Keratinocyte (primary cell): Measurements from ENCODE around the gene CERT1. TPM values are rescaled to one million over a fixed set of nuclear protein-coding genes. Genes with fewer than 3 reads are reported as not detected.
"Not testable (repeated sequence)": the region's sequence is repeated elsewhere in the genome, so short reads cannot be mapped to it uniquely, and the experiment has no call there.

Source experiments
- DNase-seq: peaks from one replicate; pipeline ENCODE4 v3.0.0-alpha.2; 2011; ENCODE audit warnings: low read depth, missing footprints, low spot score
- FAIRE-seq: peaks from 2 replicates; lab custom pipeline; 2011; peaks lifted over from hg19 to GRCh38; lab: Jason Lieb, UNC
- H2AFZ ChIP-seq: 2 replicates; pipeline ENCODE4 v1.6.0; 2012; ENCODE audit warnings: low read length, control low read depth, inconsistent platforms; ENCODE audit not compliant: control insufficient read depth
- H3K27ac ChIP-seq: 2 replicates; pipeline ENCODE4 v1.5.1; 2011; ENCODE audit warnings: low read length; ENCODE audit not compliant: control insufficient read depth, insufficient read depth
- H3K27me3 ChIP-seq: 3 replicates; pipeline ENCODE4 v1.6.0; 2011; ENCODE audit warnings: low read length; ENCODE audit not compliant: control insufficient read depth, insufficient read depth; ENCODE audit errors: extremely low read depth
- H3K36me3 ChIP-seq, 2 experiments: 2 replicates in 1 of 2; 3 replicates in 1 of 2; pipeline ENCODE4 v1.5.1; 2011; ENCODE audit warnings: low read length in 2 of 2, mild to moderate bottlenecking in 1 of 2; ENCODE audit not compliant: control insufficient read depth in 2 of 2, insufficient read depth in 2 of 2; ENCODE audit errors: extremely low read depth in 1 of 2
- H3K4me1 ChIP-seq: 3 replicates; pipeline ENCODE4 v1.5.1; 2011; ENCODE audit warnings: low read length; ENCODE audit not compliant: control insufficient read depth, insufficient read depth; ENCODE audit errors: extremely low read depth
- H3K4me2 ChIP-seq: 3 replicates; pipeline ENCODE4 v1.6.0; 2011; ENCODE audit warnings: low read depth, low read length; ENCODE audit not compliant: control insufficient read depth, insufficient read depth; ENCODE audit errors: extremely low read depth
- H3K4me3 ChIP-seq, 3 experiments: fragments of 200-600 bp in 1 of 3; sonication (generic) in 1 of 3; 2 replicates in 2 of 3; 3 replicates in 1 of 3; pipeline ENCODE4 v1.5.1; 2011 to 2016; ENCODE audit warnings: low read length in 3 of 3, mild to moderate bottlenecking in 3 of 3, control low read depth in 2 of 3, inconsistent platforms in 1 of 3, low read depth in 1 of 3, mixed read lengths in 1 of 3, mixed run types in 1 of 3, moderate library complexity in 1 of 3; ENCODE audit not compliant: control insufficient read depth in 2 of 3, insufficient read depth in 2 of 3; ENCODE audit errors: extremely low read depth in 1 of 3
- H3K79me2 ChIP-seq: 2 replicates; pipeline ENCODE4 v1.6.0; 2012; ENCODE audit warnings: low read length; ENCODE audit not compliant: control insufficient read depth, insufficient read depth
- H3K9ac ChIP-seq: 3 replicates; pipeline ENCODE4 v1.6.0; 2011; ENCODE audit warnings: low read length; ENCODE audit not compliant: control insufficient read depth, insufficient read depth; ENCODE audit errors: extremely low read depth
- H3K9me1 ChIP-seq: 3 replicates; pipeline ENCODE4 v1.6.0; 2011; ENCODE audit warnings: low read length; ENCODE audit not compliant: control insufficient read depth, insufficient read depth; ENCODE audit errors: extremely low read depth
- H3K9me3 ChIP-seq: 2 replicates; pipeline ENCODE4 v1.5.1; 2012; ENCODE audit warnings: low read depth, low read length; ENCODE audit not compliant: control insufficient read depth
- H4K20me1 ChIP-seq: 3 replicates; pipeline ENCODE4 v1.6.0; 2011; ENCODE audit warnings: low read length; ENCODE audit not compliant: control insufficient read depth, insufficient read depth; ENCODE audit errors: extremely low read depth
- EZH2 ChIP-seq: IDR thresholded peaks from one replicate; pipeline ENCODE4 v1.6.1; 2012; ENCODE audit warnings: inconsistent platforms, mild to moderate bottlenecking, low read length, moderate library complexity
- dilution Hi-C: fragments of 300-500 bp; cut with MboI; formaldehyde crosslinking; loops from one replicate; pipeline ENCODE4 v1.7.0; 2020; ENCODE audit warnings: low sequenced_read_pairs; ENCODE audit not compliant: extremely low pct_ligation_motif_present
- polyA plus RNA-seq, 5 experiments: library from polyadenylated mRNA; depleted of rRNA in 3 of 5; stranded (reverse) in 3 of 5; stranded (forward) in 1 of 5; unstranded in 1 of 5; fragments of >200 nt; gene quantifications; 1 replicate in 1 of 5; 2 replicates in 3 of 5; 3 replicates in 1 of 5; pipeline versions ENCODE4 v1.2.1 to v1.2.3, GENCODE V29; 2011 to 2012; ENCODE audit warnings: missing spikeins in 2 of 5, low read depth in 1 of 5, low replicate concordance in 1 of 5
- TF ChIP-seq, protein P1 (sequence below), 3 experiments: IDR thresholded peaks in 1 of 3; conservative IDR thresholded peaks in 1 of 3; optimal IDR thresholded peaks in 1 of 3; 2 replicates in 2 of 3; 3 replicates in 1 of 3; pipeline versions ENCODE3 to v1.5.1; 2011; ENCODE audit warnings: low read length in 3 of 3, mild to moderate bottlenecking in 3 of 3, moderate library complexity in 2 of 3, control low read depth in 1 of 3, inconsistent platforms in 1 of 3; ENCODE audit not compliant: insufficient read depth in 2 of 3; ENCODE audit errors: extremely low read depth in 1 of 3

Gene CERT1
- polyA plus RNA-seq, 1 donor (not counting 4 experiments of a cell fraction or from before 2014, with no cell fraction given): 20.8 TPM

DNA sequence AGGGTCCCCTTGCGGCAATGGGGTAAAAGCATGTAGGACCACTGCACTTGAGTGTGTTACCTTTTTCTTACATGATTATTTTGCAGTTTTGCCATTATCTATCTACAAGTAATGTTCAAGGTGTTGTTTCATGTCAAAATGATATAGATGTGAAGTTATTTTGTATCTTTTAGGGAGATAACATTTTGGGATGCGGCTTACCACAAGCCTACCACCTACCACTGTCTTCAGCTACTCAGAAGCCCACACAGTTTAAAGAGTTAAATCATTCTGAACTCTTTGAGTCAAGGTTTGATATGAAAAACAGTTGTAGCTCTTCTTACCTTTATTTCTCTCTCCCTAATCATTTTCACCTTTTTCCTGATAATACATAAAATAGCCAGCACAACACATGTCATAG lies 19.8 kb downstream of the CERT1 start:
- no peak for DNase-seq
- no peak overlapping the region for H3K4me3 ChIP-seq
- H4K20me1 ChIP-seq: no peaks in the 10 kb centered on the region
- peaks cover 23% of the 10 kb centered on the region for H3K79me2 ChIP-seq
- no peak overlapping the region for H3K9ac ChIP-seq
- no peak overlapping the region for H2AFZ ChIP-seq
- H3K36me3 ChIP-seq: no peaks in the 10 kb centered on the region
- no peak for TF ChIP-seq EZH2
- TF ChIP-seq, protein P1, sequence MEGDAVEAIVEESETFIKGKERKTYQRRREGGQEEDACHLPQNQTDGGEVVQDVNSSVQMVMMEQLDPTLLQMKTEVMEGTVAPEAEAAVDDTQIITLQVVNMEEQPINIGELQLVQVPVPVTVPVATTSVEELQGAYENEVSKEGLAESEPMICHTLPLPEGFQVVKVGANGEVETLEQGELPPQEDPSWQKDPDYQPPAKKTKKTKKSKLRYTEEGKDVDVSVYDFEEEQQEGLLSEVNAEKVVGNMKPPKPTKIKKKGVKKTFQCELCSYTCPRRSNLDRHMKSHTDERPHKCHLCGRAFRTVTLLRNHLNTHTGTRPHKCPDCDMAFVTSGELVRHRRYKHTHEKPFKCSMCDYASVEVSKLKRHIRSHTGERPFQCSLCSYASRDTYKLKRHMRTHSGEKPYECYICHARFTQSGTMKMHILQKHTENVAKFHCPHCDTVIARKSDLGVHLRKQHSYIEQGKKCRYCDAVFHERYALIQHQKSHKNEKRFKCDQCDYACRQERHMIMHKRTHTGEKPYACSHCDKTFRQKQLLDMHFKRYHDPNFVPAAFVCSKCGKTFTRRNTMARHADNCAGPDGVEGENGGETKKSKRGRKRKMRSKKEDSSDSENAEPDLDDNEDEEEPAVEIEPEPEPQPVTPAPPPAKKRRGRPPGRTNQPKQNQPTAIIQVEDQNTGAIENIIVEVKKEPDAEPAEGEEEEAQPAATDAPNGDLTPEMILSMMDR (optimal IDR thresholded peaks at IDR 0.05 in 1 of 3, IDR thresholded peaks at IDR 0.05 in 1 of 3, conservative IDR thresholded peaks at IDR 0.05 in 1 of 3; ENCODE audit: extremely low read depth in 1 of 3, insufficient read depth in 2 of 3, low read length in 3 of 3): no peak
- dilution Hi-C loops: no loop called here
- no peaks in the 10 kb centered on the region for H3K27me3 ChIP-seq
- H3K9me1 ChIP-seq: no peaks in the 10 kb centered on the region
- H3K4me2 ChIP-seq: no peak overlapping the region
- no peaks in the 10 kb centered on the region for H3K9me3 ChIP-seq
- H3K27ac ChIP-seq: no peak overlapping the region
- H3K4me1 ChIP-seq: no peaks in the 10 kb centered on the region
- FAIRE-seq: no peak

DNA sequence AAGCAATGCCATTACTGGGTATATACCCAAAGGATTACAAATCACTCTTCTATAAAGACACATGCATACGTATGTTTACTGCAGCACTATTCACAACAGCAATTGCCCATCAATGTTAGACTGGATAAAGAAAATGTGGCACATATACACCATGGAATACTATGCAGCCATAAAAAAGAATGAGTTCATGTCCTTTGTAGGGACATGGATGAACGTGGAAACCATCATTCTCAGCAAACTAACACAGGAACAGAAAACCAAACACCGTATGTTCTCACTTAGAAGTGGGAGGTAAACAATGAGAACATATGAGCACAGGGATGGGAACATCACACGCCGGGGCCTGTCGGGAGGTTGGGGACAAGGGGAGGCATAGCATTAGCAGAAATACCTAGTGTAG lies 21.6 kb downstream of the CERT1 start:
- FAIRE-seq, H3K36me3 ChIP-seq, H3K9me1 ChIP-seq, H3K4me1 ChIP-seq, H3K4me3 ChIP-seq, dilution Hi-C loops, H3K4me2 ChIP-seq, H3K27ac ChIP-seq, H2AFZ ChIP-seq, DNase-seq, H3K9me3 ChIP-seq, H4K20me1 ChIP-seq, H3K27me3 ChIP-seq, H3K9ac ChIP-seq: not testable (repeated sequence)
- H3K79me2 ChIP-seq: peaks cover 31% of the 10 kb centered on the region

DNA sequence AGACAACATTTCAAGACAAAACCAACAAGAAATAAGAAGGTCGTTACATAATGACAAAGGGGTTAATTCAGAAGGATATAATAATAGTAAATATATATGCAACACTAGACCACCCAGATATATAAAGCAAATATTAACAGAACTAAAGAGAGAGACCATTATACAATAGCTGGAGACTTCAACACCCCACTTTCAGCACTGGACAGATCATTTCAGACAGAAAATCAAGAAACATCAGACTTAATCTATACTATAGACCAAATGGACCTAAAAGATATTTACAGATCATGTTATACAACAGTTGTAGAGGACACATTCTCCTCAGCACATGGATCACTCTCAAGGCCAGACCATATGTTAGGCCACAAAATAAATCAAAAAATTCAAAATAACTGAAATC lies 26.8 kb downstream of the CERT1 start:
- H2AFZ ChIP-seq: no peak overlapping the region
- H3K36me3 ChIP-seq: no peaks in the 10 kb centered on the region
- dilution Hi-C loops: no loop called here
- no peak for TF ChIP-seq EZH2
- TF ChIP-seq, protein P1 (optimal IDR thresholded peaks at IDR 0.05 in 1 of 3, IDR thresholded peaks at IDR 0.05 in 1 of 3, conservative IDR thresholded peaks at IDR 0.05 in 1 of 3; ENCODE audit: extremely low read depth in 1 of 3, insufficient read depth in 2 of 3, low read length in 3 of 3): no peak
- no peak overlapping the region for H3K4me2 ChIP-seq
- DNase-seq (no peak), FAIRE-seq (no peak)
- H3K4me1 ChIP-seq: no peaks in the 10 kb centered on the region
- no peak overlapping the region for H3K4me3 ChIP-seq
- peaks cover 5% of the 10 kb centered on the region for H4K20me1 ChIP-seq
- peaks cover 55% of the 10 kb centered on the region for H3K79me2 ChIP-seq
- H3K27me3 ChIP-seq: no peaks in the 10 kb centered on the region
- H3K9me1 ChIP-seq: no peaks in the 10 kb centered on the region
- no peak overlapping the region for H3K9ac ChIP-seq
- H3K27ac ChIP-seq: no peak overlapping the region
- no peaks in the 10 kb centered on the region for H3K9me3 ChIP-seq
